Activated CD4-positive, alpha-beta T cell treated with anti-CD3 and anti-CD28 coated beads for 4 hours (primary cell): ENCODE results near the gene OSBPL6.
"Not testable (repeated sequence)": the region's sequence is repeated elsewhere in the genome, so short reads cannot be mapped to it uniquely, and the experiment has no call there.

Source experiments
- DNase-seq, 2 donors: peaks; one replicate each; pipeline ENCODE4 v3.0.0-alpha.2; 2020

The OSBPL6 gene

GRCh38 chr2:178414266-178415247 lies 220.2 kb downstream of the OSBPL6 start:
- peak; percentile 65 to 67 for DNase-seq

GRCh38 chr2:178415979-178416378 lies 221.7 kb downstream of the OSBPL6 start:
- no peak for DNase-seq

GRCh38 chr2:178417916-178418315 lies 223.6 kb downstream of the OSBPL6 start:
- no peak for DNase-seq

- DNase-seq, result no peak
Measured at GRCh38 chr2:178418426-178418825, 224.1 kb downstream of the OSBPL6 start.

GRCh38 chr2:178419123-178419522 lies 224.8 kb downstream of the OSBPL6 start:
- DNase-seq, result no peak

- DNase-seq, result no peak
Measured at GRCh38 chr2:178420463-178420999, 226.2 kb downstream of the OSBPL6 start.

GRCh38 chr2:178422097-178422496 lies 227.8 kb downstream of the OSBPL6 start:
- no peak for DNase-seq

- not testable (repeated sequence) for DNase-seq
Measured at GRCh38 chr2:178423746-178424145, 229.4 kb downstream of the OSBPL6 start.

GRCh38 chr2:178425255-178425827 lies 231.0 kb downstream of the OSBPL6 start:
- no peak for DNase-seq

- DNase-seq, result no peak
Measured at GRCh38 chr2:178426388-178426787, 232.1 kb downstream of the OSBPL6 start.

GRCh38 chr2:178427458-178427857 lies 233.1 kb downstream of the OSBPL6 start:
- no peak for DNase-seq

- DNase-seq, result no peak
Measured at GRCh38 chr2:178428396-178428806, 234.1 kb downstream of the OSBPL6 start.

- no peak for DNase-seq
Measured at GRCh38 chr2:178429336-178429735, 235.0 kb downstream of the OSBPL6 start.

- DNase-seq, result no peak
Measured at GRCh38 chr2:178436662-178437061, 242.3 kb downstream of the OSBPL6 start.

- no peak for DNase-seq
Measured at GRCh38 chr2:178441426-178441825, 247.1 kb downstream of the OSBPL6 start.

- DNase-seq, result no peak
Measured at GRCh38 chr2:178448968-178449661, 254.8 kb downstream of the OSBPL6 start.

GRCh38 chr2:178449700-178450523 lies 255.6 kb downstream of the OSBPL6 start:
- no peak for DNase-seq

- DNase-seq, result no peak
Measured at GRCh38 chr2:178450524-178450773, 256.1 kb downstream of the OSBPL6 start.

GRCh38 chr2:178450774-178451525 lies 256.6 kb downstream of the OSBPL6 start, which contains the start of the genes PJVK and PRKRA:
TSS of gene PJVK (plus strand) at chr2:178451378. CDS start at chr2:178453410, 2,032 bp downstream.
TSS of gene PRKRA (minus strand) at chr2:178451175. CDS start at chr2:178451030, 145 bp downstream.
- peak; percentile 95 to 97 for DNase-seq

- no peak for DNase-seq
Measured at GRCh38 chr2:178452334-178452733, 258.0 kb downstream of the OSBPL6 start.
